DOHH2 (cell line): Measurements from ENCODE around the gene TMEM144.

Experiments used
- EZH2phosphoT487 ChIP-seq: fragments of 200-600 bp; sonication (generic); IDR thresholded peaks from 2 replicates; pipeline ENCODE4 v1.6.1; 2017; ENCODE audit warnings: borderline replicate concordance, mild to moderate bottlenecking, antibody characterized with exemption, low read length, moderate library complexity, mixed read lengths
- TF ChIP-seq, protein P1 (sequence below): fragments of 200-600 bp; sonication (generic); IDR thresholded peaks from one replicate; pipeline ENCODE4 v1.5.1; 2014; ENCODE audit warnings: antibody characterized with exemption, mild to moderate bottlenecking, low read depth, low read length; ENCODE audit not compliant: poor library complexity, severe bottlenecking

DNA sequence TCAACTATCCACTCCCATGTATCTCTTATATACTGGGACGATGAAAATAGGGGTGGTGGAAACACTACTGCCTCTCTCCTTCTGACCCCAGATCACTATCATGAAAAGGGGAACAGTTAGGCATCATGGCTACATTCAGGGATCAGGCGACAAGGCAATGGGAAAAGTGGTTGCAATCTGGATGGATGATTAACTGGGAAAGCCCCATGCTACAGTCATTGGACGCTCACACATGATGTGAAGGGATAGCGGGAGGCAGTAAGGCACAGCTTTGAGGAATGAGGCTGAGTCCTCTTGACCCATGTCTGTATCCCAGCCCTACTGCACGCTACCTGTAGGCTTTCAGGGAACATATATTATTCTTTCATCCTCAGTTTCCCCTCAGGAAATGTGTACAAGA lies 47.7 kb upstream of the TMEM144 start:
- TF ChIP-seq, protein P1, sequence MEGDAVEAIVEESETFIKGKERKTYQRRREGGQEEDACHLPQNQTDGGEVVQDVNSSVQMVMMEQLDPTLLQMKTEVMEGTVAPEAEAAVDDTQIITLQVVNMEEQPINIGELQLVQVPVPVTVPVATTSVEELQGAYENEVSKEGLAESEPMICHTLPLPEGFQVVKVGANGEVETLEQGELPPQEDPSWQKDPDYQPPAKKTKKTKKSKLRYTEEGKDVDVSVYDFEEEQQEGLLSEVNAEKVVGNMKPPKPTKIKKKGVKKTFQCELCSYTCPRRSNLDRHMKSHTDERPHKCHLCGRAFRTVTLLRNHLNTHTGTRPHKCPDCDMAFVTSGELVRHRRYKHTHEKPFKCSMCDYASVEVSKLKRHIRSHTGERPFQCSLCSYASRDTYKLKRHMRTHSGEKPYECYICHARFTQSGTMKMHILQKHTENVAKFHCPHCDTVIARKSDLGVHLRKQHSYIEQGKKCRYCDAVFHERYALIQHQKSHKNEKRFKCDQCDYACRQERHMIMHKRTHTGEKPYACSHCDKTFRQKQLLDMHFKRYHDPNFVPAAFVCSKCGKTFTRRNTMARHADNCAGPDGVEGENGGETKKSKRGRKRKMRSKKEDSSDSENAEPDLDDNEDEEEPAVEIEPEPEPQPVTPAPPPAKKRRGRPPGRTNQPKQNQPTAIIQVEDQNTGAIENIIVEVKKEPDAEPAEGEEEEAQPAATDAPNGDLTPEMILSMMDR: no peak
- no peak for TF ChIP-seq EZH2phosphoT487
